Stimulated activated CD8-positive, alpha-beta memory T cell treated with anti-CD3 and anti-CD28 coated beads, Interleukin-15, amount 100 ng/mL, for 48 hours (primary cell): Measurements from ENCODE around the gene GMPPB.
A peak's percentile ranks its signal among the peaks of the same experiment; 100 is the strongest.

ENCODE experiments used
- DNase-seq, 2 donors: peaks; one replicate each; pipeline ENCODE4 v3.0.0-alpha.2; 2020; ENCODE audit warnings: low read depth in 2 of 2

The GMPPB gene

DNA sequence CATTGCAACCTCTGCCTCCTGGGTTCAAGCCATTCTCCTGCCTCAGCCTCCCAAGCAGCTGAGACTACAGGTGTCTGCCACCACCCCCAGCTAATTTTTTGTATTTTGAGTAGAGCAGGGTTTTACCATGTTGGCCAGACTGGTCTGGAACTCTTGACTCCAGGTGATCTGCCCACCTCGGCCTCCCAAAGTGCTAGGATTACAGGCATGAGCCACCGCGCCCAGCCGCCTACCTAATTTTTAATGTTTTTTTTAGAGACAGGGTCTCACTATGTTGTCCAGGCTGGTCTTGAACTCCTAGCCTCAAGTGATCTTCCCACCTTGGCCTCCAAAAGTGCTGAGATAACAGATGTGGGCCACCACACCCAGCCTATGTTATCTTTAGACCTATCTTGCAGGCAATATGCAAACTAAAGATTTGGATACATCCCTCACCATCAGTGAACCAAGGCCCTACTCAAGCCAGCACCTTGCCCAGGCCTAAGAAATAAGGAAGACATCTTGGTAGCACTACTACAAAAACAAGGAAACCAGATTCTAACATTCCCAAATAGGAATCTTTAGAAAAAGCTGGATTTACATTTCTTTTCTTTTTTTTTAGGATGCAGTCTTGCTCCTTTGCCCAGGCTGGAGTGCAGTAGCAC is 6.3 kb upstream of the GMPPB start:
- DNase-seq: no peak

DNA sequence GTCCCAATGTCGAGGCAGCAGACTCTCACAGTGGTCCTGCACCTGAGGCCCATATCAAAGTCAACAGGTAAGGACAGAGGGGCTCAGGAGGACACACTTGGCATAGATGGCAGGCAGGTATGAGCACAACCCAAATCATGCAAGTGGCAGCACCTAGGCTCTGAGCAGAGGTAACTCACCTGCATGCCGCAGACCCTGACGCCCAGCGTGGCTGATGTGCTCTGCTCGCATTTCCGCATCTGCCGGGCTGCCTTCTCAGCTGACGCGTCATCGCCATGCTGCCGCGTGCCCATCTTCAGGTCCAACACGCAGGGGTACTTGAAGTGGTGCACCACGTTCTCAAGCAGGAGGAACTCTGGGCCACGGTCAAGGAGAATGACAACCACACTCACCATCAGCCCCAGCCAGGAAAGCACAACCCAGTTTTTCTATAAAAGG is 4.2 kb upstream of the GMPPB start:
- no peak for DNase-seq

GRCh38 chr3:49727154-49727923 is 3.6 kb upstream of the GMPPB start:
- no peak for DNase-seq

GRCh38 chr3:49725906-49726681 is 2.3 kb upstream of the GMPPB start:
- DNase-seq: no peak

DNA sequence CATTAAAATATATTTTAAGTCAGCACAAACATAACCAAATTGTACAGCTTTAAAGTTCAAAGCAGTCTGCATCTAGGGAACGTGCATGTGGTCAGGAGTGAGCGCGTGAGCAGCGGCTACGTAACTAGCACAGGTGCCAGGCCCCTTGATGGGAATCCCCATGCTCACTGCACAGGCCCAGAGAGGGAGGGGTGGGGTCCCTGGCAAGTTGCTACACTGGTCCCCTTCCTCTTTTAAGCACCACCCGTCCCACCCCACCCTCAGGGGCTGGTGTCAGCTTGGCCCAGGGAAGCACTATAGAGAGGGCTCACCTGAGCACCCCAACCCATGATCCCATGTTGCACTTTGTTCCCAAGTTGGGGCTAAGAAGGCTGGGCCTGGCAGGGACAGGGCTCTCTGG is 835 bp upstream of the GMPPB start:
- no peak for DNase-seq

DNA sequence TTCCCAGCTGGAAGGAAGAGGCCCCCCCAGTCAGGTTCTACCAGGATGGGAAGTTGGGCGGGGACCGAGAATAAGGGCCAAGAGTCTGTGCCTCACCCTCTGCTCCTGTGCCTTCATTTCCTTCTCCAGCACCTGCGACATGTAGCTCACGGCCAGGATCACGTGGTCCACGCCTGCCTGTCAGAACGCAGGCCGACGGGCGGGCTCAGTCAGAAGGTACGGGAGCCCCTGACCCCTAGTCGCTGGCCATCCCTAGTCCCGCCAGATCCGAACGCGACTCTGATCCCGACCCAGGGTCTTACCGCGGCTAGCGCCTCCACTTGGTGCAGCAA is 489 bp downstream of the GMPPB start:
- peak; percentile 35 to 45 for DNase-seq

DNA sequence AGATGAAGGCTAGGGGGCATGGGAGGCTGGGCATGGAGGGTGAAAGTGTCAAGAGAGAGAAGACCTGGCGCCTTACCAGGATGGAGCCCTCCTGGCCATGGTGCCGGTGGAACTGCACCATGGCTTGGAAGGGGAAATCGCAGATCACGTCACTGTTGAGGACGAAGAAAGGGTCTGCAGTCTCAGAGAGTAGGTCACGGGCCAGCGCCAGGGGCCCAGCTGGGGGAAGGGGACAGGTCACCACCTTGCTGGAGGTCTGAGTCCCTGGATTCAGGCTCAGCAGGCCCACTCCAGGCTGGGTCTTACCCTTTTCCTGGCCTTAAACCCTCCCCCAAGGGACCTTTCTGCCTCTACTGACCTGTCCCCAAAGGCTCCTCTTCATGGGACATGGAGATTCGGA is 855 bp downstream of the GMPPB start:
- no peak for DNase-seq

DNA sequence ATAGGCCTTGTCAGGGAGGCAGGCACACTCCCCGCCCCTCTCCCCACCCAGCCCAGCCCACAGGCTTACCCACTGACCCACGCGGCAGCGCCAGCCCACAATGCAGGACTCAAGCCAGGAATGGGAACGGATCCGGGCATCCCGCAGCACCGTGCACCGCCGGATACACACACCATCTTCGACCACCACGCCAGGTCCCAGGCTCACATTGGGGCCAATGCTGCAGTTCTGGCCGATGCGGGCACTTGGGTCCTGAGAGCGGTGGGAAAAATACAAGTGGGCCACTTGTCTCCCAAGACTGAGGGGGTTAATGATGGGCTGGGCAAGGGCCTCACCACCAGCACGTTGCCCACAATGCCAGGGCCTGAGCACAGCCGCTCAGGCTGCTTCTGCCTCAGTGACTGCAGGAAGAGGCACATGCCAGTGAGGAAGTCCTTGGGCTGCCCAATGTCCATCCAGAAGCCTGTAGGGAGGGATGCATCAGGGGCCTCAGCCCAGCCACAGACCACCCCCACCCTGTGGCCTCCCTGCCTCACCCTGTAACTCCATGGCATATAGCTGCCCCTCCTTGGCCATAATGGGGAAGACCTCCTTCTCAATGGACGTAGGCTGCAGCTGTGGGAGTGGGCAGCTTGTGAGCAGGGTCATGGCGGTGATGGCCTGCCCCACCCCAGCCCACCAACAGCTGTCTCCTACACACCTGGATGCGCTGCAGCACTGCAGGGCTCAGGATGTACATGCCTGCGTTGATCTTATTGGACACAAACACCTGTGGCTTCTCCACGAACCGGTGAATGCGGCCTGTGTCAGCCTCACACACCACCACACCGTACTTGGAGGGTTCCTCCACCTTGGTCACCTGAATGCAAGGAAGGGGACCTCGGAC is 1.6 kb downstream of the GMPPB start:
- no peak for DNase-seq

DNA sequence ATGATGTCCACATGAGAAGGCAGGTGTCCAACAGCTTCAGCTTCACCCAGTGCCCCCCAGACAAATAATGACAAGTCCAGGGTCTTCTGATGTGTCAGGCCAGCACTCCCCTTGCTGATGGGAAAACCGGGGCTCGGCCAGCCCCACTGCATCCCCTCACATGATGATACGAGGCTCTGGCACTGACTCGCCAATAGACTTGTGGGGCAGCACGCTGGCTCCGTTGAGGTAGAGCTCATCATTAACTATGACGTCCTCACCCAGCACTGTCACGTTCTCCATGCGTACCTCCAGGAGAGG is 2.2 kb downstream of the GMPPB start:
- DNase-seq: no peak

GRCh38 chr3:49720855-49721595 is 2.7 kb downstream of the GMPPB start:
- no peak for DNase-seq

DNA sequence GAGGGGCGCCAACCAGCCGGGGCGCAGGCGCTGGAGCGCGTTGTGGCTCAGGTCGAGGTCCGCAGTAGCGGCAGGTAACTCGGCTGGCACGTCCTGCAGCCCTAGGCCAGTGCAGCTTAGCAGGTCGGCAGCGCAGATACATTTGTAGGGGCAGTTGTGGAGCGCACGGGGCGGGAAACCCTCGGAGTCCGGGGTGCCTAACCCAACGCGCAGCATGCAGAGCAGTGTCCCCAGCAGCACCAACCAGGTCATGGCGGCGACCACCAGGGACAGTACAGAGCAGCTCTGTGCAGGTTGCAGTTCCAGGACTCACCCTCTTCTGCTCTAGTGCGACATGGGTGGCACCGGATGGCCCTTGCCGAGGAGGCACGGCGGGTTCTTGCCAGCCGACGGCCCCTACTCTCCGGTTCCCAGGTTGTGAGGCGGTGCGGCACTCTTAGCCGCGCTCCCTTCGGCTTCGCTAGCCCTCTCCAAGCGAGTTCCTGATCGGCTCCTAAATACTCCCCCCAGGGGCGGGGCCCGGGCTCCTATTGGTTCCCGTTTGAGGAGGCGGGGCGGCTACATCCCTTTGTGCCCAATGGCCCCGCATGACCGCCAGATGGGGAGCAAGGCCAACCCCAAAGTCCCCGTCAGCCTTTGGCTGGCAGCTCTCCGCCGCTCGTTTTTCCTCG is 4.4 kb downstream of the GMPPB start, which contains the start of gene AMIGO3:
Gene AMIGO3, minus strand, starts transcription at position 471 of the 671 bp plus-strand sequence. Its CDS starts 219 bp downstream, at position 252.
- peak; percentile 86 to 89 for DNase-seq

GRCh38 chr3:49718858-49719213 is 4.9 kb downstream of the GMPPB start:
- no peak for DNase-seq

GRCh38 chr3:49717959-49718857 is 5.5 kb downstream of the GMPPB start:
- no peak for DNase-seq

DNA sequence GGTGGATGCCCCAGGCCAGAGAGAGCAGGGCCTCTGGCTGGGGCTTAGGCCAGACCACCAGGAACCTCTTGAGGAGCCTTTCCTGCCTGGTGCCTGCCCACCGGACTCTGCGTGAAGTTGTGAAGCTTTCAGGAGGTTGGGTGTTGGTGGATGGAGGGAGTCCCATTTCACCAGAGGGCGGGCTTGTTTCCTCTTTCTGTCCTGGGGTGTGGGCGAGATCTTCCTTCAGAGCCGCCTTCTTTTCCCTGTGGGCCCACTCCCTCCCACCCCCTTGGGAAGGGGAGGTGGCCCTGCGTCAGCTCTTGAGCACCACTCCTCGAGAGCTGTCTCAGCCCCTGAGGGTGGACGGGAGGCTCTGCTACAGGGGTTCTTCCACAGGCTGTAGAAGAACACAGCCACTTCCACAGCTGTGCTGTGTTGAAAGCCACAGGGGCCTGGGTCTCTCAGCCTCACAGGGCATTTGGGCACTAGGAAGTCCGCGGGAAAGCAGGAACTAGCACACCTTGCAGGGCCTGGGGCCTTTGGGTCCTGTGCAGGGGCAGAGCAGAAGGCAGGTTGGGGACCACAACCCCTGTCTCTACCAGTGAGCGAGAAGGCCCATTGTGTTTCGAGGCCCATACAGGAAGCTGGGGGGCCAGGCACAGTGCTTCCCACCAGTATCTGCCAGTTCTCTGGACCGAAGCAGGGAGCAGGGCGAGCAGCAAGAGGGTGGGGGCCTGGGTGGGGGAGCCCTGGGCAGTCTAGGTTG is 6.4 kb downstream of the GMPPB start:
- no peak for DNase-seq

GRCh38 chr3:49716691-49717210 is 7.0 kb downstream of the GMPPB start:
- DNase-seq: no peak

DNA sequence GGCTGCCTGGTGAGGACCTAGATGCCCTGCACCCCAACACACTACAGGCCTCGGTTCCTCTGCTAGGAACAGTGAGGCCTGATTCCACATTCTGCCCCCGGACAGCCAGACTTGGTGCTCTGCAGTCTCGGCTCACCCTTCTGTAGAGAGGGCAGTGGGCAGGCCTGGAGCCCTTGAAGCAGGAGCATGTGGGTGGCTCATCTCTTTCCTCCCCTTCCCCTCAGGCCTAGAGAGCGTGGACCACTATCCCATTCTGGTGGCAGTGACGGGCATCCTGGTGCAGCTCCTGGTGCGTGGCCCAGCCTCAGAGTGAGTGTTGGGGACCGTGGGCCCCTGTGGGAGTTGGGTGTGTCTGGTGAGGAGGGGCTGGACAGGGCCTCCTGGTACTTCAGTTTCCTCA is 7.6 kb downstream of the GMPPB start:
- DNase-seq: no peak

- no peak for DNase-seq
Measured at GRCh38 chr3:49715611-49716121, 8.1 kb downstream of the GMPPB start.

- DNase-seq: no peak
Measured at GRCh38 chr3:49714728-49715550, 8.8 kb downstream of the GMPPB start.
